Hypothalamus (tissue), 51 donors: ENCODE results near the gene SND1.

ENCODE experiments used
- DNase-seq, 51 donors: peaks; one replicate each; lab custom pipeline; 2025; lab: John Stamatoyannopoulos, UW

Gene SND1

DNA sequence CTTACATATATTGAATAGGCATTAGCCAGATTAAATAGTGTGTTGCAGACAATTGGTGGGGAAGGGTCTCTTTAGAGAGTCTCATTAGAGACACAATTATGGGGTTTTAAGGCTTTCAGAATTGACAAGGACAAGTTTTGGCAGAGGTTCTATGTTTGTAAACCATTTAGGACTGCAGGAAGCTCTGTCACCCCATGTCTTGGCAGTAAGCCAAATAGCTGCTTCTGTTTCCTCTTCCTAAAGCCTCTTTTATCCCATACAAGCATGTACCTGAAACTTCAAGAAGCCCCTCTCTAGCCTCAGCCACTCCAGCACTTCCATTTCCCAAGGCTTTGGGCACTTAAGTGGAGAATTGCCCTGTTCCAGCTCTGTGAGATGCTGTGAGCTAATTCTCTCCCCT is 401.0 kb downstream of the SND1 start:
- no peak for DNase-seq

DNA sequence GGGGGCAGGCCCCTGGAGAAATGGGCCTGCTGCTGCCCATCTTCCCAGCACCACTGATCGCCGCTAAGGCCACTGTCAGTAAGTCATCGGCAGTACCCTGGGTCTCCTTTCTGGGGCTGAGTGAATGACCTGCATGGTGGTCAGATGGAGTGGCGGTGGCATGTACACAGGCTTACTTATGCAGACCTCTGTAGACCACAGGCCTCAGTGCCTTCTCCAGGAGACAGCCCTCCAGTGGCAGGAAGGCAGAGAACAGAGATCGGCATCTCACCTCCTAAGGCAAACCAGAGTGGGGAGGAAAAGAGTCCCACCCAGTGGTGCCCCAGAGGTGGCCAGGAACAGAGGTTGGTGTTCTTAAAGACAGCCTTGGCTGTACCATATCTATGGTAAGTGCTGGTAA is 402.0 kb downstream of the SND1 start:
- DNase-seq: no peak

GRCh38 chr7:128054511-128054910 is 402.5 kb downstream of the SND1 start:
- no peak for DNase-seq

- DNase-seq: no peak
These were observed 403.6 kb downstream of the SND1 start for GRCh38 chr7:128055637-128056036.

GRCh38 chr7:128056901-128057300 is 404.9 kb downstream of the SND1 start:
- DNase-seq: no peak

DNA sequence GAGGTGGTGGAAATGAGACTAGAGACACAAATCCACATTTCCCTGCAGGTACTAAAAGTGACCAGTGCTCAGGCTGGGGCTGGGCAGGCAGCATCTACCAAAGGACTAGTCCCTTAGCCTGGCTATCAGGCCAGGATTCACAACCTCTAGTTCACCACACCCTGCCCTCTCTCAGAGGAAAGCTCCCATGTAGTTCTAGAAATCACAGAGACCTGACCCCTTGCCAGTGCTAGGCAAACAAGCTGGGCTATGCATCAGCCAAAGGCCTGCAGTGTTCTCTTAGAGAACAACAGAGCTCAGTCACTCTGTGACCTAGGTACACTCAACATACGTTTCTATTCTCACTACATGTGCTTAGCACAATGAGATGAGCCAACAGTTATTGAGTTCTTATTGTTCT is 405.9 kb downstream of the SND1 start:
- DNase-seq: no peak

- no peak for DNase-seq
These were observed 407.4 kb downstream of the SND1 start for GRCh38 chr7:128059143-128059988.

DNA sequence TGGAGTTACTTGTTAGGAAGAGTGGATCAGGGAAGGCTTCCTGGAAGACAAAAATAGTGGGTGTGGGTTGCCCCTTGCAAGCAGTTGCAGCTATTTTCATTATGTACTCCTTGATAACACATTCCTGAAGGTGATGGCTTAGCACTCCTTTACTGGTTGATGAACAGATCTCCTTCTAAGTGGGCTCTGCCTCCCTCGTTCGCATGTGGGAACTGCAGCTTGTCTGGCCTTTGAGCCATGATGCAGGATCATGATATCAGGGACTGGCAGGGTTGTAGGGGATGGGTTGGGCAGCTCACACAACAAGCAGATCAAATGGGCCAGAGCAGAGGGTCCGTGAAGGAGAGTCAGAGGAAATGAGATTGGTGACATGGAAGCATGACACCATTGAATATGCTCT is 408.0 kb downstream of the SND1 start:
- DNase-seq: no peak

DNA sequence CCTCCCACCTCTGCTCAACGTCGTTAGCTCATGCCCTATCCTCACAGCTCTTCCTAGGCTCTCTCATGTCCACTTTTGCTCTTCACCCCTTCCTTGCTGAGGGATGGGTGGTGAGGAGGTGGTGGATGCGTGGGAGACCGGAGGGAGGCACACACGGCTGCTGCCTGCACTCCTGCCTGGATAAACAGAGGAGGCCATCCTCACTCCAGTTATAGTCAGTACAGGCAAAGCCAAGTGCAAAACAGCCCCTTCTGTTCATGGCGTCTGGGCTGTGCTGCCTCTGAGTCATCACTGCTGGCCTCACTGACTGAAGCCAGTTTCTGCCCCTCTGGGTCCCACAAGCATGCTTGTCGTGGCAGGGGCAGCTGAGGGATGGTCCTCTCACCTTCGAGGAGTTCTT is 411.1 kb downstream of the SND1 start:
- peak in 1 of 51 donors; percentile 13 for DNase-seq

DNA sequence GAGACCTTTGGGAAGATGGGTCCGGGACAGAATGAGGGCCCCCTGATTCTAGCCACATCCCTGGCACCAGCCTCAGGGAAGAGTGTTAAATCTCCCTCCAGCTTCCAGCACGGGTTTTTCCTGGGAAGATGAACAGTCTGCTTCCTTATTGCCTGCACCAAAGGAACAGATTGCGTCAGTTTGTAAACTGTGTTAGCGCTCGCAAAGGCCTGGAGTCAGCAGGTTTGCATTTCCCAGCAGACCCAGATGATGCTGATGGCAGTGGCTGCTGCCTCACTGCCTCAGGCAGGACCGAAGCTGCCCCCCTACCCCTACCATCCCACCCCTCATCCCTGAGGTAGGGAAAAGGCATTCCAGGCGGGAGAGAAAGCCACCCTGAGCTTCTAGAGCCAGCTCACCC is 413.9 kb downstream of the SND1 start:
- peak in 1 of 51 donors; percentile 15 for DNase-seq

DNA sequence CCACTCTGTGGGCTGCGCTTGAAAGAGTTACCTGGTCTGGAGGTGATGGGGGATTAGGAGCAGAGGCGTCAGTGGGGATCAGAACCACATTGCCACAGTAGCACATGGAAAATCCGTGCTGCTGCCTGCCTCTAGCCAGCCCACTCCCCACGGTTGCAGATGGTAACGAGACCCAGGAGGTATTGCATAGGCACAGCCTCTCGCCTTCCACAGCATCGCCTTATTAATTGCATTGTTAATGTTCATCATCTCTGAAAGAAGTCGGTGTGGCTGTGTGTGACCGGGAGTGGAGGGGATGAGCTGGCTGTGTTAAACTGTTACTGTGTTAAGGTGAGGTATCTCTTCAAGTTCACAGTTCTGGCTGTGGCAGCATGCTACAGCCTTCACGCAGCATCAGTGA is 414.4 kb downstream of the SND1 start:
- no peak for DNase-seq

GRCh38 chr7:128066858-128067257 is 414.9 kb downstream of the SND1 start:
- DNase-seq: peak in 1 of 51 donors; percentile 24

GRCh38 chr7:128067983-128068382 is 416.0 kb downstream of the SND1 start:
- DNase-seq: no peak

DNA sequence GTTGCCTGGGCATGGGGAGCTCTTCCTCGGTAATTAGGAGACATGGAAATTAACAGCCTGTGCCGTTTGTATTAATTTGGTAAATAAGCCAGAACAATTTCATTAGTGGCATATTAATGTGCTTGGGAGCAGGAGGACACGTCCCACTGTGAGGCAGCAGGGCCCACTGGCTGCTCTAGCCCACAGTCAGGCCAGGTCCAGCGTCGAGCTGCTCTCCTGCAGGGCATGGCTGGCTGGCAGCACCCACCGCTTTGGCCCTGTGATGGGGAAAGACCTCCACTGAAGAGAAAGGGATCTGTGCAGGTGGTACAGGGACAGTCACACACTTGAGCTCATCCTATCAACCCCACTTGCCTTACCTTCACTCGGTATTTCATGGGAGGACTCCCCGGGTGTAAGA is 416.8 kb downstream of the SND1 start:
- DNase-seq: no peak

DNA sequence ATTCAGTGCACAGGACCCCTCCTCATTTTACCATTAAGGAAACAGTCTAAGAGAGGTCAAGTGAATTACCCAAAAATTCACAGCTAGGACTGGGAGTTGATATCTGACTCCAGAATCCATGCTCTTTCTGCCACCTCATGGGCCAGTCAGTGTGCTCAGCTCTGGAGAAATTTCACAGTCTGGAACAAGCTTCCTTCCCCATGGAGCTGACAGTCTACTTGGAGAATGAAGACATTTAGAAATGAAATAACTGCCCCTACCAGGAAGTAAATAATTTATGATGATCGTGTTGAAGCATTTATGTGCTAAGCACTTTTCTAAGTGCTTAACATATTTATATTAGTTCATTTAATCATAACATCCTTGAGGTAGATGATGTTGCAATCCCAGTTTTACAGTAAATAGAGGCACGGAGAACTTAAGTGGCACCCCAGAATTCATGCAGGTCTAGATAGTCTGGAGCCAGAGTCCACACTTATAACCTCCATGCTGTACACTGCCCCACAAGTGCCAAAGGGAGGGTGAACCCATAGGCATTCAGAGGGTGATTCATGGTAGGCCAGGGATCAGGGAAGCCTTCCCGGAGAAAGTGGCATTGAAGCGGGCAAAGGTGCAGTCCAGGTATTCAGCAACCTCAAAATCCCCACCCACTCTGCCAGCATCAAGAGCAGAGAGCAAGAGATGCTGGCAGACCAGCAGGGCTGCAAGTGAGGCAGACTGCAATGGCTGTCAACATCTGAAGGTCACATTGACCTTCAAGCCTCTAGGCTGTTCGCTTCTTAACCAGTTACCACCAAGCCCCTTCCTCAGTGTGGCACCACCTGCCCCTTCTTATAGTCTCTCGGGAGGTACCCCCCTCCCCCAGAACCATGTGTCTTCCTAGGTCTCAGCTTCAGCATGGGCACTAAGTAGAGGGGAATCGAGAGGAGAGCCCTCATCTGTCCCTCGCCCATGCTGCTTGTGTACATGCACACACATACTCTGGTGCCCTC is 417.7 kb downstream of the SND1 start:
- no peak for DNase-seq

- no peak for DNase-seq
These were observed 419.4 kb downstream of the SND1 start for GRCh38 chr7:128071376-128071775.

GRCh38 chr7:128071801-128072200 is 419.8 kb downstream of the SND1 start:
- DNase-seq: no peak

DNA sequence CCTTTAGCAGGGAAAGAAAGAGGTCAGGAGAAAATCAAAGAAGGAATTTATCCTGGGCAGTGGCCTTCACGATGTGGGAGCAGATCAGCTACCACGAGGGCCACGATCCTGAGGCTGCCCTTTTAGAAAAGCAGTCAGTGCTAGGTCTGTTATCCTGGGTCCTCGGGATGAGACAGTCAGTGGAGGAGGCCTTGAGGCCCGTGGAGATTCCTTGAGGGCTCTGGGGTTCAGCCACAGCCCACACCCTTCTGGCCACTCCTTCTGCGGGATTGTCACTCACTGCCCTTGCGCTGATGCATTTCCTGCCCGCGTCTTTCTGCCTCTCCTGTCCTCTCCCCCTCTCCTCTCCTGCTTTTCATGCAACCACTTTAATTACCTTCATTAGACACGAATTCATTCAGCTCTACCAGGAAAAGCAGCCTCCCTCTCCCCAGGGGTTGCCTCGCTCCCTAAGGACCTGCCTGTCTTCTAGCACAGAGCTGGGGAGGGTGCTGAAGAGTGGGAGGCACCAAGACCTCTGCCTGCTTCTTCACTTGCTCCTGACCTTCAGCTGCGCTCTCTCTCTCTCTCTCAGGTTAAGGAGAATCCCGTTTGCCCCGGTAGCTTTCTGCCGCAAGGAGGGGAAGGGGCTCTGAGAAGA is 421.8 kb downstream of the SND1 start:
- no peak for DNase-seq

GRCh38 chr7:128074336-128074735 is 422.3 kb downstream of the SND1 start:
- no peak for DNase-seq

- no peak for DNase-seq
These were observed 422.7 kb downstream of the SND1 start for GRCh38 chr7:128074736-128075135.
